AG10803 (cell line): ENCODE measurements around the gene FLNA.

ENCODE experiments used
- DNase-seq: peaks from one replicate; pipeline ENCODE4 v3.0.0; 2010; ENCODE audit warnings: low read depth
- H3K4me3 ChIP-seq: 2 replicates; pipeline ENCODE4 v1.5.1; 2011; ENCODE audit warnings: mild to moderate bottlenecking, low read length, control low read depth
- TF ChIP-seq, protein P1 (sequence below): conservative IDR thresholded peaks from 2 replicates; pipeline ENCODE4 v1.5.1; 2011; ENCODE audit warnings: mild to moderate bottlenecking, low read length, control low read depth, inconsistent platforms

The FLNA gene

GRCh38 chrX:154358011-154358410, 16.4 kb downstream of the FLNA start:
- no peak overlapping the region for H3K4me3 ChIP-seq
- TF ChIP-seq, protein P1, sequence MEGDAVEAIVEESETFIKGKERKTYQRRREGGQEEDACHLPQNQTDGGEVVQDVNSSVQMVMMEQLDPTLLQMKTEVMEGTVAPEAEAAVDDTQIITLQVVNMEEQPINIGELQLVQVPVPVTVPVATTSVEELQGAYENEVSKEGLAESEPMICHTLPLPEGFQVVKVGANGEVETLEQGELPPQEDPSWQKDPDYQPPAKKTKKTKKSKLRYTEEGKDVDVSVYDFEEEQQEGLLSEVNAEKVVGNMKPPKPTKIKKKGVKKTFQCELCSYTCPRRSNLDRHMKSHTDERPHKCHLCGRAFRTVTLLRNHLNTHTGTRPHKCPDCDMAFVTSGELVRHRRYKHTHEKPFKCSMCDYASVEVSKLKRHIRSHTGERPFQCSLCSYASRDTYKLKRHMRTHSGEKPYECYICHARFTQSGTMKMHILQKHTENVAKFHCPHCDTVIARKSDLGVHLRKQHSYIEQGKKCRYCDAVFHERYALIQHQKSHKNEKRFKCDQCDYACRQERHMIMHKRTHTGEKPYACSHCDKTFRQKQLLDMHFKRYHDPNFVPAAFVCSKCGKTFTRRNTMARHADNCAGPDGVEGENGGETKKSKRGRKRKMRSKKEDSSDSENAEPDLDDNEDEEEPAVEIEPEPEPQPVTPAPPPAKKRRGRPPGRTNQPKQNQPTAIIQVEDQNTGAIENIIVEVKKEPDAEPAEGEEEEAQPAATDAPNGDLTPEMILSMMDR = no peak
- DNase-seq = no peak

DNA sequence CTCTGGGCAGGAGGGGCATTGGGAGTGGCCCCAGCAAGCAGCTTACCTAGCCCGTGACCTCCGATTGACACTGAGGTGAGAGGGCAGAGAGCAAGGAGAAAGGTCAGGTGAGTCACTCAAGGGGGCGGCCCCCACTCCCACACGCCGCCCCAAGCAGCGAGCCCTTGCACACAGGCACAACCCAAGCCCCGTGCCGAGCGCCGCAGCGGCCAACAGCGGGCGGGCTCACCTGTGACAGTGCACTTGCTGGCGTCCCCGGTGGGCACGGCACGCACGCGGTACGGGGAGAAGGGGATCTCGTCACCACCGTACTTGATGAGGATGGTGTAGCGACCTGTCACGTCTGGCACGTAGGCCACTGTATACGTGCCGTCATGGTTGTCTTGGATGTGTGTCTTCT, 17.2 kb downstream of the FLNA start:
- TF ChIP-seq, protein P1 = no peak

DNA sequence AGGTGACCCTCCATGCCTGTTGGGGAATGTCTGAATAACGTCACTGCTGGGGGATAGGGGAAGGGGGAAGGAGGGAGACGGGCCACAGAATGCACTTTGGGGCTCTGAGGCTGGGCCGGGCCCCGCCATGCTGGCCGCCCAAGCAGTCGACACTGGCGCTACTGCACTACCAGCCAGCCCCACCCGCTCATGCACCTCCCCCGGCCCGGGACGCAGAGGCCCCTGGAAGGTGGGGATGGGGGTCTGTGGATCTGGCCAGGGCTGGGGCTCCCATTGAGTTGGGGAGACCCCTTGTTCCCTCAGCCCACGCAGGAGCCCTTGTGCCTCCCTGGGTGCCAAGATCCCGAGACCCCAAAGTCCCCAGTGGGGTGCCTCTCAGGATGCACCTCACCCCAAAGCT, 17.8 kb downstream of the FLNA start:
- TF ChIP-seq, protein P1 = no peak
- no peak for DNase-seq
- H3K4me3 ChIP-seq = no peak overlapping the region

More for the DNA sequence above, 17.2 kb downstream of the FLNA start:
- H3K4me3 ChIP-seq = no peak overlapping the region
- no peak for DNase-seq

DNA sequence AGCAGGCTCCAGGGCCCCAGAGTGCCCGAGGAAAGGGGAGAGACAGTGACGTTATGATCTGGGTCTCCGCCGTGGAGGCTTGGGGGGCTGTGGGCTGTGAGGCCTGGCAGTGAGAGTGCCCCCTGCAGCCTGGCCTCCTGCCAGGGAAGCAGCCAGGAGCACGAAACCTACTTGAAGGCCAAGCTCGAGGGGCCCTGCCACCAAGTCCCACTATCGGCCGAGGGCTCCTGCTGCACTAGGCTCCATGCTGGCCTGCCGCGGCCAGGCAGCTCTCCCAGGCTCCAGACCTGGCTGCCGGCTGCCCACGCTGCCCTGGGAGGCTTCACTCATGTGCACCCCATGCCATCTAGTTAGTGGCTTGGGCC, 18.7 kb downstream of the FLNA start:
- no peak overlapping the region for H3K4me3 ChIP-seq
- TF ChIP-seq, protein P1 = no peak
- no peak for DNase-seq

DNA sequence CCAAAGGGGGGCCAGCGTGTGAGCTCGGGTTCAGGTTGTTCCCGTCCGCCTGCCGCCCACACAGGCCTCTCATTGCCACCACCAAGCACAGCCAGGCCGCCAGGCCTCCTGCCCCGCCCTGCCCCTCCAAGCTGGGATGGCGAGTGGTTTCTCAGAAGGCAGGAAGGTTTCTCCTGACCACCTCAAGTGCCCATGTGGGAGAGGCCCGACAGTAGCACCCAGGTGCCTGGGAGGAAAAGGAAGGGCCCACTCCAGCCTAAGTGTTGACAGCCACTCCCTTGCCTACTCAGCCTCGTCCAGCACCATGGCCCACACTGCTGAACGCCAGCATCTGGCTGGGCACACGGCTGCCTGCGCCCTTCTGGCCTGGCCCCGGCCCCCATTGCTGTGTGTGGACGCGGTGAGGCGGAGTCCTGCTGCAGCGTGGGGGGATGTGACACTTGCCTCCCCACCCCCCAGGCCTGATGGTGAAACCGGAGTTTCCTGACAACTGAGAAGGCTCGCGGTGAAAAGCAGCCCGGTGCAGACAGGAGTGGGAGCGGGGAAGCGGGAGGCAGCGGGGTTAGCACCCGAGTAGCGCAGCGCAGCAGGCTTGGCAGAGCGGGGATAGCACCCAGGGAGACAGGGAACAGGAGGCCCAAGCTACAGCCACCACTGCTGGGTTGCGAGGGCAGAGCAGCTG, 19.2 kb downstream of the FLNA start:
- H3K4me3 ChIP-seq = no peak overlapping the region
- DNase-seq = no peak
- TF ChIP-seq, protein P1 = no peak

GRCh38 chrX:154354516-154354915, 19.9 kb downstream of the FLNA start:
- no peak for DNase-seq
- TF ChIP-seq, protein P1 = no peak
- no peak overlapping the region for H3K4me3 ChIP-seq

DNA sequence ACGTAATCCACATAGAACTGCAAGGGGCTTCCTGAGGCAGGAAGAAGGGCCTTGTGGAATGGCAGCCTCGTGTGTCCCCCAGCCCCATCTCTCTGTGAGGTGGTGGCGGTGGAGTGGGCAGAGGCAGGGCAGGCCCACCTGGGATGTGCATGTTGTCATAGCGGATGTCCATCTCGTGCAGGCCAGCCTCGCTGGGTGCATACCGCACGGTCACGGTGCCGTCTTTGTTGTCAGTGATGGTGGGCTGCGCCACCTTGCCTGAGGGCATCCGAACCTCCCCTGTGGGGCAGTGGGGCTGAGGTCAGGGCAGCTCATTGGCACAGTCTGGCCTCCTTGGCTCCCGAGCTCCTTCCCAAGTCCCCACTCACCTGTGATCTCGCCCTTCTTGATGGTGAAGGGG, 20.4 kb downstream of the FLNA start:
- TF ChIP-seq, protein P1 = no peak
- no peak overlapping the region for H3K4me3 ChIP-seq
- DNase-seq = no peak
